Measurements from ENCODE around the gene ABCA3.

DNA sequence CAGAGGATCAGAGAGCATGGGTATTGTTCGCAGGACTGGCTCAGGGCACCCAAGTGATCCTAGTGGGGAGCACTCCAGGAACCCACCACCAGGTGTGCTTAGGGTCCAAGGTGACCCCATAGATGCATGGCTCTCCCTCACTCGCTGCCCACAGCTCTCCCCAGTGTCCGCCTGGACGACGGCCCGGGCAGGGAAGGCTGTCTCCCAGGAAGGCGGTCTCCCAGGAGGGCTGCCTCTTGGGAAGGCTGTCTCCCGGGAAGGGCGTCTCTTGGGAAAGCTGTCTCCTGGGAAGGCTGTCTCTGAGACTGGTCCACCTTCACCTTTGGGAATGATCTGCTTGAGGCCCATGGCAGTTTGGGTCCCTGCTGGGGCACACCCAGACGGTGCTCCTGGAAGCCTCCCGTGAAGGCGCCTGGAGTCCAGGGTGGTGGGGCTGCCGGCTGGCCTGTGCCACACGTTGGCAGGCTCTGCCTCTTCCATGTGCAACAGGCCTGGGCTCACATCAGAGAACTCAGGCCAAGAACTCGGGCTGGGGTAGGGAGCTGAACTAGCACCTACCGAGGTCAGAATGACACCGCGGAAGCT is 94.1 kb downstream of the ABCA3 start:
- no peak for TF ChIP-seq CTCF (IDR thresholded peaks at IDR 0.05)
- TF ChIP-seq POLR2AphosphoS5 (IDR thresholded peaks at IDR 0.05): no peak
- no peak for TF ChIP-seq POLR2A (IDR thresholded peaks at IDR 0.05)

Measured in suprapubic skin (tissue), 4 donors.